GM21529 (cell line): ENCODE measurements around the gene SGK1.

Experiments
- ATAC-seq: cut with Tn5 transposase; IDR thresholded peaks from one replicate; pipeline ENCODE4 v1.9.1; 2021; ENCODE audit not compliant: unreplicated experiment

The SGK1 gene

GRCh38 chr6:134317471-134318131 is at the start of gene SGK1:
SGK1 (minus strand) TSS chr6:134318112; CDS start chr6:134317460, 652 bp downstream.
- ATAC-seq, result no peak

GRCh38 chr6:134363323-134364039 is 45.6 kb upstream of the SGK1 start:
- no peak for ATAC-seq

GRCh38 chr6:134361011-134361410 is 43.1 kb upstream of the SGK1 start:
- no peak for ATAC-seq

GRCh38 chr6:134359302-134359701 is 41.4 kb upstream of the SGK1 start:
- ATAC-seq, result no peak

GRCh38 chr6:134358320-134358719 is 40.4 kb upstream of the SGK1 start:
- no peak for ATAC-seq

- no peak for ATAC-seq
These were observed 39.1 kb upstream of the SGK1 start for GRCh38 chr6:134357022-134357487.

GRCh38 chr6:134356405-134356804 is 38.5 kb upstream of the SGK1 start:
- no peak for ATAC-seq

- ATAC-seq, result no peak
These were observed 35.0 kb upstream of the SGK1 start for GRCh38 chr6:134352786-134353480.

- ATAC-seq, result no peak
These were observed 33.9 kb upstream of the SGK1 start for GRCh38 chr6:134351615-134352474.

GRCh38 chr6:134347885-134348805 is 30.2 kb upstream of the SGK1 start:
- ATAC-seq, result no peak

- ATAC-seq, result no peak
These were observed 29.1 kb upstream of the SGK1 start for GRCh38 chr6:134346932-134347545.

GRCh38 chr6:134345789-134346188 is 27.9 kb upstream of the SGK1 start:
- no peak for ATAC-seq

GRCh38 chr6:134343066-134343465 is 25.2 kb upstream of the SGK1 start:
- no peak for ATAC-seq

- no peak for ATAC-seq
These were observed 24.2 kb upstream of the SGK1 start for GRCh38 chr6:134341999-134342567.

- ATAC-seq, result no peak
These were observed 22.5 kb upstream of the SGK1 start for GRCh38 chr6:134340179-134340975.

GRCh38 chr6:134339216-134339615 is 21.3 kb upstream of the SGK1 start:
- no peak for ATAC-seq

GRCh38 chr6:134331256-134331655 is 13.3 kb upstream of the SGK1 start:
- no peak for ATAC-seq

GRCh38 chr6:134330555-134330954 is 12.6 kb upstream of the SGK1 start:
- no peak for ATAC-seq
